SK-N-SH treated with all-trans-retinoic acid at 6 μM for 48 hours (cell line): ENCODE results near the gene CGB2.

Experiments
- GLIS3 ChIP-seq: fragments of 250-450 bp; sonication (Bioruptor Pico); IDR thresholded peaks from 2 replicates; pipeline ENCODE4 v1.5.0; 2020; ENCODE audit warnings: mild to moderate bottlenecking, moderate library complexity
- OSR1 ChIP-seq: fragments of 250-450 bp; sonication (Bioruptor Pico); IDR thresholded peaks from 2 replicates; pipeline ENCODE4 v1.8.0; 2022; ENCODE audit warnings: moderate library complexity, mild to moderate bottlenecking, inconsistent platforms
- PATZ1 ChIP-seq: fragments of 250-450 bp; sonication (Bioruptor Pico); IDR thresholded peaks from 2 replicates; pipeline ENCODE4 v1.8.0; 2020; ENCODE audit warnings: mild to moderate bottlenecking, moderate library complexity, borderline replicate concordance
- TSHZ2 ChIP-seq: fragments of 250-450 bp; sonication (Bioruptor Pico); IDR thresholded peaks from 2 replicates; pipeline ENCODE4 v1.5.0; 2020; ENCODE audit warnings: mild to moderate bottlenecking, moderate library complexity

DNA sequence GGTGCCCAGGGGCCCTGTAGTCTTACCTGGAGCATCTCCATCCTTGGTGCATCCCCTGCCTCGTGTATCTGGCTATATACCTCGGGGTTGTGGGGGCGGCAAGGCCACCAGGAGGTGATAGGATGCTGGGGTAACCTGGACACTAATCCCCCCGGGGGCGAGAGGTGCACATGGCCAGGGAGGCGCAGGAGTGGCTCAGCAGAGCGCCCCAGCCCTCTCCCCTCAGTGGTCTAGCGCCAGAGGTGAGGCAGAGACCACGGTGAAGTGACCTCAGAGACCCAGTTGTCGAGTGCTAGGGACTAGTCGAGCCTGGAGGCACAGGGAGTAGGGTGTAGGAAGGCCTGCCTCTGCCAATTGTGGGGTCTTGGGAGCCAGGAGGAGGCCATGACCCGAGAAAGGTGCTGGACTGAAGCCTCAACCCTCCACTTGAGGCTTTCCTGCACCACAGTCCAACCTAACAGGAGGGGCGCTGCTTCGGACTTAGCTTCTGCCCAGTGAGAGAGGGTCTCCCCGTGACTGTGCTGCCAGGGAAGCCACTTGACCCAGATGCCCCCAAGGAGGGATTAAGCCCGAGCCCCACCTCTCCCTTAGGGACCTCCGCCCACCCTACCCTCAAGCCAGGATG, 14.5 kb upstream of the CGB2 start, which contains the start of gene LHB:
- TF ChIP-seq PATZ1 (CRISPR knock-in tag): no peak
- TF ChIP-seq OSR1 (CRISPR knock-in tag): no peak
- no peak for TF ChIP-seq GLIS3 (CRISPR knock-in tag)
- no peak for TF ChIP-seq TSHZ2 (CRISPR knock-in tag)
